Neural cell (in vitro differentiated cells): ENCODE measurements around the gene IRS2.

ENCODE experiments used
- CTCF ChIP-seq: fragments of 450-650 bp; IDR thresholded peaks from 2 replicates; pipeline ENCODE4 v1.5.1; 2014; ENCODE audit warnings: antibody characterized with exemption, mild to moderate bottlenecking, moderate library complexity; ENCODE audit not compliant: poor library complexity, severe bottlenecking
- EP300 ChIP-seq: fragments of 450-650 bp; conservative IDR thresholded peaks from 2 replicates; pipeline ENCODE4 v1.6.1; 2014; ENCODE audit warnings: antibody characterized with exemption, mild to moderate bottlenecking, moderate library complexity; ENCODE audit not compliant: poor library complexity, severe bottlenecking
- EZH2 ChIP-seq: fragments of 200-600, 300-800 bp; shearing (Covaris generic), sonication (generic); IDR thresholded peaks from 2 replicates; pipeline ENCODE4 v1.6.1; 2014; ENCODE audit warnings: antibody characterized with exemption, low read length, borderline replicate concordance, mild to moderate bottlenecking; ENCODE audit not compliant: insufficient read depth, poor library complexity, severe bottlenecking
- MXI1 ChIP-seq: fragments of 450-650 bp; conservative IDR thresholded peaks from 2 replicates; pipeline ENCODE4 v1.6.1; 2014; ENCODE audit warnings: antibody characterized with exemption, mild to moderate bottlenecking; ENCODE audit not compliant: poor library complexity, severe bottlenecking
- POLR2AphosphoS5 ChIP-seq: IDR thresholded peaks from 2 replicates; pipeline ENCODE4 v1.6.1; 2012
- REST ChIP-seq: IDR thresholded peaks from 2 replicates; pipeline ENCODE4 v1.6.1; 2012; ENCODE audit warnings: borderline replicate concordance
- SMC3 ChIP-seq: fragments of 450-650 bp; conservative IDR thresholded peaks from 2 replicates; pipeline ENCODE4 v1.6.1; 2014; ENCODE audit warnings: antibody characterized with exemption, mild to moderate bottlenecking, moderate library complexity; ENCODE audit not compliant: poor library complexity
- TAF1 ChIP-seq: IDR thresholded peaks from 2 replicates; pipeline ENCODE4 v1.6.1; 2012; ENCODE audit warnings: low read depth

DNA sequence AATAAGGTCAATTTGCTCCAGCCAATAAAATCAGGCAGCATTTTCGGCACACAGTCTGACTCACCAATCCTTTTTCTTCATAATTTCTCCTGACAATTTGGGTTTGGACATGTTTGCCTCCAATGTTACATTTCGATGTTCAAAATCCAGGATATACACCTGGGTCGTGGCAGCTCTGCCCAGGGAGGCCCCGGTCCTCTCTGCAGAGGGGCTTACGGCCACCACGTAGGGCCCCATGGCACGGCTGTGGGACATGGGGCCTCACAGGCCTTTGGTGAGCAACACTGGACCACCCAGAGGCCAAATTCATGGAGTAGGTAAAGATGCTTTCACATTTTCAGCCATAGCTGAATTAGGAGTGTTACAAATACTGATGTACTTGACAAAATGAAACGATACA is 25.4 kb downstream of the IRS2 start:
- no peak for TF ChIP-seq POLR2AphosphoS5
- TF ChIP-seq CTCF, result no peak
- no peak for TF ChIP-seq EP300
- no peak for TF ChIP-seq TAF1
- TF ChIP-seq SMC3, result no peak
- no peak for TF ChIP-seq REST
- no peak for TF ChIP-seq EZH2
- no peak for TF ChIP-seq MXI1
